ENCODE results near the gene TMEM33.

The TMEM33 gene

GRCh38 chr4:41921476-41921875 is 13.8 kb upstream of the TMEM33 start:
- Histone ChIP-seq H3K4me3 (ENCODE audit: low read length) (no peak overlapping the region), H4K20me1 (ENCODE audit: insufficient read depth, low read length) (no peaks in the 10 kb centered on the region), H3K4me2 (ENCODE audit: low read length) (no peak overlapping the region), H3K27ac (ENCODE audit: low read length) (no peak overlapping the region), H3K9me3 (ENCODE audit: insufficient read depth, low read length) (no peaks in the 10 kb centered on the region), H3K79me2 (ENCODE audit: low read length) (no peaks in the 10 kb centered on the region), H3K4me1 (ENCODE audit: low read length) (no peaks in the 10 kb centered on the region), H3K9ac (ENCODE audit: low read length) (no peak overlapping the region), H3K27me3 (ENCODE audit: low read depth, low read length) (no peaks in the 10 kb centered on the region), H3K36me3 (replicated peaks; ENCODE audit: low read depth, low read length) (no peaks in the 10 kb centered on the region), H2AFZ (ENCODE audit: low read depth, low read length) (no peak overlapping the region)
- TF ChIP-seq EZH2phosphoT487 (IDR thresholded peaks at IDR 0.05; ENCODE audit: low read depth), result no peak
- TF ChIP-seq CTCF (IDR thresholded peaks at IDR 0.05; ENCODE audit: low read depth, low read length), result no peak

GRCh38 chr4:41927796-41928499 is 7.3 kb upstream of the TMEM33 start:
- Histone ChIP-seq H3K4me3 (ENCODE audit: low read length) (no peak overlapping the region), H3K9ac (ENCODE audit: low read length) (no peak overlapping the region), H3K9me3 (ENCODE audit: insufficient read depth, low read length) (no peaks in the 10 kb centered on the region), H3K27me3 (ENCODE audit: low read depth, low read length) (no peaks in the 10 kb centered on the region), H4K20me1 (ENCODE audit: insufficient read depth, low read length) (no peaks in the 10 kb centered on the region), H3K79me2 (ENCODE audit: low read length) (no peaks in the 10 kb centered on the region), H2AFZ (ENCODE audit: low read depth, low read length) (no peak overlapping the region), H3K27ac (ENCODE audit: low read length) (no peak overlapping the region), H3K4me1 (ENCODE audit: low read length) (peaks cover 3% of the 10 kb centered on the region; the same call in 1 of the 2 replicates), H3K4me2 (ENCODE audit: low read length) (no peak overlapping the region), H3K36me3 (replicated peaks; ENCODE audit: low read depth, low read length) (no peaks in the 10 kb centered on the region)
- TF ChIP-seq CTCF (IDR thresholded peaks at IDR 0.05; ENCODE audit: low read depth, low read length), result no peak
- TF ChIP-seq EZH2phosphoT487 (IDR thresholded peaks at IDR 0.05; ENCODE audit: low read depth), result no peak

- no peaks in the 10 kb centered on the region for H3K9me3 ChIP-seq (ENCODE audit: insufficient read depth, low read length)
- no peaks in the 10 kb centered on the region for H3K36me3 ChIP-seq (replicated peaks; ENCODE audit: low read depth, low read length)
- H3K27ac ChIP-seq (ENCODE audit: low read length), result no peak overlapping the region
- peaks cover 4% of the 10 kb centered on the region for H3K79me2 ChIP-seq (ENCODE audit: low read length)
- H2AFZ ChIP-seq (ENCODE audit: low read depth, low read length), result no peak overlapping the region; the same call in 1 of the 2 replicates
- H3K4me2 ChIP-seq (ENCODE audit: low read length), result no peak overlapping the region
- H4K20me1 ChIP-seq (ENCODE audit: insufficient read depth, low read length), result no peaks in the 10 kb centered on the region
- no peaks in the 10 kb centered on the region for H3K27me3 ChIP-seq (ENCODE audit: low read depth, low read length)
- peaks cover 8% of the 10 kb centered on the region; the same call in 1 of the 2 replicates for H3K4me1 ChIP-seq (ENCODE audit: low read length)
- H3K9ac ChIP-seq (ENCODE audit: low read length), result no peak overlapping the region
- no peak overlapping the region for H3K4me3 ChIP-seq (ENCODE audit: low read length)
- TF ChIP-seq CTCF (IDR thresholded peaks at IDR 0.05; ENCODE audit: low read depth, low read length) (no peak), EZH2phosphoT487 (IDR thresholded peaks at IDR 0.05; ENCODE audit: low read depth) (no peak)
These were observed 4.9 kb upstream of the TMEM33 start for GRCh38 chr4:41930139-41930831.

- H3K27me3 ChIP-seq (ENCODE audit: low read depth, low read length), result no peaks in the 10 kb centered on the region
- H3K9ac ChIP-seq (ENCODE audit: low read length), result no peak overlapping the region
- H3K4me1 ChIP-seq (ENCODE audit: low read length), result peaks cover 20% of the 10 kb centered on the region
- no peak overlapping the region for H3K4me3 ChIP-seq (ENCODE audit: low read length)
- TF ChIP-seq CTCF (IDR thresholded peaks at IDR 0.05; ENCODE audit: low read depth, low read length) (no peak), EZH2phosphoT487 (IDR thresholded peaks at IDR 0.05; ENCODE audit: low read depth) (no peak)
- no peak overlapping the region for H3K4me2 ChIP-seq (ENCODE audit: low read length)
- no peak overlapping the region for H2AFZ ChIP-seq (ENCODE audit: low read depth, low read length)
- no peaks in the 10 kb centered on the region for H4K20me1 ChIP-seq (ENCODE audit: insufficient read depth, low read length)
- H3K36me3 ChIP-seq (replicated peaks; ENCODE audit: low read depth, low read length), result peaks cover 10% of the 10 kb centered on the region
- peaks cover 31% of the 10 kb centered on the region for H3K79me2 ChIP-seq (ENCODE audit: low read length)
- H3K9me3 ChIP-seq (ENCODE audit: insufficient read depth, low read length), result no peaks in the 10 kb centered on the region
- H3K27ac ChIP-seq (ENCODE audit: low read length), result no peak overlapping the region
These were observed 2.2 kb upstream of the TMEM33 start for GRCh38 chr4:41932988-41933387.

Data from OCI-LY3 (cell line).